Erythroblast (primary cell): ENCODE results near the gene RNF150.

ENCODE experiments used
- GATA1 ChIP-seq: IDR thresholded peaks from 2 replicates; pipeline ENCODE4 v1.6.1; 2011; ENCODE audit warnings: low read depth, mild to moderate bottlenecking, control low read depth, low read length, moderate library complexity
- POLR2A ChIP-seq: IDR thresholded peaks from 2 replicates; pipeline ENCODE4 v1.6.1; 2011; ENCODE audit warnings: mild to moderate bottlenecking, low read length

- TF ChIP-seq POLR2A, result no peak
- TF ChIP-seq GATA1, result no peak
Measured at GRCh38 chr4:140989944-140990343, 143.3 kb downstream of the RNF150 start.
